GM21786 (cell line): Measurements from ENCODE around the gene PPP2R5C.
A peak's percentile ranks its signal among the peaks of the same experiment; 100 is the strongest.

Experiments used
- ATAC-seq: cut with Tn5 transposase; IDR thresholded peaks from one replicate; pipeline ENCODE4 v1.9.1; 2021; ENCODE audit not compliant: unreplicated experiment

The PPP2R5C gene

DNA sequence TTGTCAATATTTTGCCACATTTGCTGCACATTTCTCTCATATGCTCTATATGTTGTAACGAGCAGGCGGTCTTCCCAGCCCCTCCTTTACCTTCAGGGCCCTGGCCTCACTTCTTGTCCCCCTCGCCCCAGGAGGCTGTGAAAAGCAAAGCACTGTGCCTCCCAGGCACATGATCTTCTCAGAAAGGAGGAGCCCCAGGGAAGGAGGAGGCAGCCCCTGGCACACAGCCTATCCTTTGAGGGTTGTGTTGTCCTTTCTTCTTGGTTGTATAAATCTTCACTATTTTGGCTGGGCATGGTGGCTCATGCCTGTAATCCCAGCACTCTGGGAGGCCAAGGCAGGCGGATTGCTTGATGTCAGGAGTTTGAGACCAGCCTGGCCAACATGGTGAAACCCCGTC is 77.0 kb downstream of the PPP2R5C start:
- ATAC-seq = no peak

- ATAC-seq = peak; percentile 63
Measured at GRCh38 chr14:101839236-101839635, 77.7 kb downstream of the PPP2R5C start.

DNA sequence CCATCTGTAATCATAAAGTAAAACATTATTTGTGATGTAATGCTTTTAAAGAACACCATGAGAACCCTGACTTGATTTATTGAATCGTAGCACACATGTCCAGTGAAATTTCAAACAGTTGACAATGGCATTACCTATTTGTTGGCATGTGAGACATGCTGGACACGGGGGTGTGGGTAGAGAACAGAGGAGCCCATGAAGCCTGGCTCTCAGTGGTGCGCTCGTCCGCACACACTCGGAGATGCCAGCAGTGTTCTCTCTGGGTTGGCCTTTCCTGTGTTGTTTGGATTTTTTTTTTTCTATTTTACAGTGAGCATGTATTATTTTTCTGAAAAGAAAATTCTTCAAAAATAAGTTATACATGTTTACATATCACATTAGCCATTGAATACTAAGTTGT is 78.2 kb downstream of the PPP2R5C start:
- ATAC-seq = no peak

DNA sequence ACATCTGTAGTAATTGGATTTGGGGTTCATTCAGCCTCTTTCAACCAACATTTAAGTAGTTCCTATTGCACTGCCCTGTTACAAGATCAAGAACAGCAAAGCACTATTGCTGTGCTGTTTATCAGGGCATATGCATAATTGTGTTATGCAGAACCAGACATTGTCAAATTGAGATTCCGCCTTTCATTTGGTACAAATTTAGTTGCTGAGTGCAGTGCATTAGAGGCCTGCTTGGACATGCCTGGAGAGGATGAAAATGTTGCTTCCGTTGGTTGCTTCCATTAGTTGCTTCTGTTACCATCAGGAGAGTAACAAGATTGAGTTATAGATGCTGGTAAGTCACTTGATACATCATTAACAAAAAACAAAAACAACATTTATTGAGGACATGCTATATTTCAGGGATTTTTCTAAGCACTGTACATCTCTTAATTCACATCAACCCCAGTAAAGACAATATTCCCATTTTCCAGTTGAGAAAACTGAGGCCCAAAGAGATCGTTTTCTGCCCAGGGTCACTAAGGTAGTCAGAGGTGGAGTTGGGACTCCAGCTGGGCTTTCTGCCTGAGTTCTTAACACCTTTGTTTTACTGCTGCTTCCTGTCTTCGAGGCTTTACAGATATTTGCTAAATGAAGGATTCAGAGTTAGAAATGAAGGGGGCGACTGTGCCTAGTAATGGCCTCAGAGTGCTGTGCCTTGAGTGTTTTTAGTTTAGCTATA is 79.3 kb downstream of the PPP2R5C start:
- no peak for ATAC-seq

- ATAC-seq = no peak
Measured at GRCh38 chr14:101843038-101843437, 81.5 kb downstream of the PPP2R5C start.

- ATAC-seq = peak; percentile 67
Measured at GRCh38 chr14:101843665-101844064, 82.2 kb downstream of the PPP2R5C start.

DNA sequence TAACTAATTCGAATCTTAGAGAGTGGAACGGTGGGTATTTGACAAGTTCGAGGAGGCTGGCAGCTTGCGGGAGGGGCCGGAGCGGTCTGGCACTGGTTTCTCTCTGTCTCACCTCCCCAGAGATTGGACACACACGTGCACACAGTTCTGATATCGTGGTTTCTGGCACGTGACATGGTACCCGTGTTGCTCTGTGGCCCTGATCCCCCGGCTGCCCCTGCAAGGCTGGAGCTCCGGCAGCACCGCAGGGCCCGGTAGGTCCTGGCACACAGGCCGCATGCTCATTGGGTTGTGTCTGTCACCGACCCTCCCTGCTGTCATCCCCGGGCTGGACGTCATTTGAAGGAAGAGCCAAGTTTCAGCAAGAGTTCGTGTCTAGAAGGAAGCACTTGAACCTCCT is 82.7 kb downstream of the PPP2R5C start:
- no peak for ATAC-seq

- no peak for ATAC-seq
Measured at GRCh38 chr14:101844751-101845150, 83.2 kb downstream of the PPP2R5C start.

- ATAC-seq = no peak
Measured at GRCh38 chr14:101845496-101845895, 84.0 kb downstream of the PPP2R5C start.

DNA sequence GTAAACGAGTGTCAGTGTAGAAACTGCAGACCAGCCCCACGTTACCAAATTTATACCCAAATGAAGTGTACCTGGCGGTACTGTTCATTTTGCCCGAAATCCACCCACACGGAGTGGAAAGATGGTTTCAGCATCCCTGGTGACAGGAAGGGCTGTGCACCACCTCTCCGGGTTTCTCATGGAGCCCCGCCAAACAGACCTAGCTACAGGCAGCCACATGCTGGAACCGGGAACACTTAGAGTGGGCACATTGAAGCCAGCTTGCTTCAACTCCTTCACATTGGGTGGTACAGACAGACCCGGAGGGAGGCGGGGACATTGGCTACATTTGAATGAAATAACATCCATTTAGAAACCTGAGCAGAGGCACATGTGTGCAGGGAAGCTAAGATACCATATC is 84.4 kb downstream of the PPP2R5C start:
- ATAC-seq = no peak

- ATAC-seq = peak; percentile 88
Measured at GRCh38 chr14:101849125-101849524, 87.6 kb downstream of the PPP2R5C start.

GRCh38 chr14:101849640-101850039 is 88.1 kb downstream of the PPP2R5C start:
- ATAC-seq = no peak

DNA sequence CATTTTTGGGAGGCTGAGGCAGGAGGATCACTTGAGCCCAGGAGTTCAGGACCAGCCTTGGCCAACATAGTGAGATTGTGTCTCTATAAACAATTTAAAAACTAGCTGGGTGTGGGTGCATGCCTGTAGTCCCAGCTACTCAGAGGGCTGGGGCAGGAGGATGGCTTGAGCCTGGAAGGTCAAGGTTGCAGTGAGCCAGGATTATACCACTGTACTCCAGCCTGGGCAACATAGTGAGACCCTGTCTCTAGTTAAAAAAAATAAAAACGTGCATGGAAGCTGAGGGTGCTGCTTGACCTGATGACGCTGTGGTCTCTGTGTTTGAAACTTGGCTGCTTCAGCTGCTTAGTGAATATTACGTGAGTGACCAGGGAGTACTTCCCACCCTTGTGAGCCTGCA is 89.7 kb downstream of the PPP2R5C start:
- ATAC-seq = no peak

DNA sequence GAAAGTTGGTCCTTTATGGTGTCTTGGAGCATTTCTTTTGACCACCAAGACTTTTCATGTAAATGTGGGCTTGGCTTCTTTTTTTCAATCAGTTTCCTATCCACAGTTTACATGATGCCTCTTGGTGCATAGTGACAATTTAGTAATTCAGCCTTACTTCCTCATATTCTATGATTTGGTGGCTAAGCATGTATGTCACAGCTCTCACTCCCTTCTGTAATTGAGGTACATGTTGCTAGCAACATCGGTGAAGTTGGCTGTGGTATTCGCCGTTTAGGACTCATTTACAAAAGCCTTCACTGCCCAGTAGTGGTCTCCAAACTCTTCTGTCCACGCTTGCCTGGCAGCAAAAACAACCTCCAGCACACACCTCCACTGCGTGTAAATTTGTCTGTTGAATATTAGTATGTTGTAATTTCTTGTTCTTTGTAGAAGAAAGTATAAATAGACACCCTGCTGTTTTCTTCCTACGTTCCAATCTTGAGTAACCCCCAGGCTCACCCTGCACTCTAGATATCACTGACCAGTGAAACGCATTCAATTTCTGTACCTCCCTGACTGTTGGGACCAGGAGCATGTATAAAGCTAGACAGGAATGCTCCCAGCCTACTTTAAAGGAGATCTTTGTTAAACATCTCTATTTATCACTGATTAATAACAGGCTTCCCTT is 90.4 kb downstream of the PPP2R5C start:
- no peak for ATAC-seq

DNA sequence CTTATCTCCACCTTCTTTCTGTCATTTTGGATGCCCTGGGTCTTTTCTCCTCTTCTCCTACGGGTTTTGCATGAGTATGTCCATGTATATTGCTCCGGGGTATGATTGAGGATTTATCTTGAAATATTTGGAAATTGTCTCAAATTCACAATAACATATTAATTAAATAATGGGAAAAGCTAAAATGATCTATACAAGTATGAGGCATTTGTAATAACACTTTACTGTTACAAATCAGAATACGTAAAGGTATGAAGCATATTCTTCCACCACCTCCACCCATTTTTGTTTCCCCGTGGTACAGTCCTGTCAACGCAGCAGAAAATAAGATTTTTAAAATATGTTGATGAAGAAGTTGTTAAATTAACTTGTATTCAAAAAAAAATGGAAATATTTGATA is 91.3 kb downstream of the PPP2R5C start:
- no peak for ATAC-seq

- ATAC-seq = no peak
Measured at GRCh38 chr14:101853455-101854018, 92.0 kb downstream of the PPP2R5C start.

- ATAC-seq = no peak
Measured at GRCh38 chr14:101854366-101854765, 92.9 kb downstream of the PPP2R5C start.

DNA sequence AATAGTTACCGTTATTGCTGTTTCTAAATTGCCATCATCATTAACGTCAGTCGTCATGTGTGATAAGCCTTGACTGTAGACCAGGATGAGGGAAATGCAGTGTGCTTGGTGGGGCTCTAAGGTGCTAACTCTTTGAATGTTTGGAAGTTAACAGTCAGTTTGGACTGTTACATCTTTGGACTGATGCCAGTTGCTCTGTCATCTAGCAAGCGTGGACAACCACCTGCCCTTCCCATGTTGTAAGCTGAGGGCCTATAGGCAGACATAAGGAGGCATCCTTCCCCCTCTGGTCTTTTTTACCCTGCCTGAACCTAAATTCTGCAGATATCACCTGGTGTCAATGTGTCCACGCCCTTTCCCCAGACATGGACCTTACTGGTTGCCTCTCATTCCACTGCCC is 94.4 kb downstream of the PPP2R5C start:
- no peak for ATAC-seq

DNA sequence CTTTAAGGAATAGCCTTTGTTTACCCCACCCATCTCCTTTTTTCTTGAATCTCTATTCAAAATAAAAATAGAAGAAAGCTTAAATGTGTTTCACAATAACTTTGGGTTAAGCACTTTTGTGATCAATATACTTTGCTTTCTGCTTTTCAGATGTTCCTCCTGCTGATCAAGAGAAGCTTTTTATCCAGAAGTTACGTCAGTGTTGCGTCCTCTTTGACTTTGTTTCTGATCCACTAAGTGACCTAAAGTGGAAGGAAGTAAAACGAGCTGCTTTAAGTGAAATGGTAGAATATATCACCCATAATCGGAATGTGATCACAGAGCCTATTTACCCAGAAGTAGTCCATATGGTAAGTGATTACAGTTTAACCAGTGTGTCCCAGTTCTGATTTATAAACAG is 95.0 kb downstream of the PPP2R5C start:
- ATAC-seq = no peak

- ATAC-seq = no peak
Measured at GRCh38 chr14:101857226-101857625, 95.7 kb downstream of the PPP2R5C start.

DNA sequence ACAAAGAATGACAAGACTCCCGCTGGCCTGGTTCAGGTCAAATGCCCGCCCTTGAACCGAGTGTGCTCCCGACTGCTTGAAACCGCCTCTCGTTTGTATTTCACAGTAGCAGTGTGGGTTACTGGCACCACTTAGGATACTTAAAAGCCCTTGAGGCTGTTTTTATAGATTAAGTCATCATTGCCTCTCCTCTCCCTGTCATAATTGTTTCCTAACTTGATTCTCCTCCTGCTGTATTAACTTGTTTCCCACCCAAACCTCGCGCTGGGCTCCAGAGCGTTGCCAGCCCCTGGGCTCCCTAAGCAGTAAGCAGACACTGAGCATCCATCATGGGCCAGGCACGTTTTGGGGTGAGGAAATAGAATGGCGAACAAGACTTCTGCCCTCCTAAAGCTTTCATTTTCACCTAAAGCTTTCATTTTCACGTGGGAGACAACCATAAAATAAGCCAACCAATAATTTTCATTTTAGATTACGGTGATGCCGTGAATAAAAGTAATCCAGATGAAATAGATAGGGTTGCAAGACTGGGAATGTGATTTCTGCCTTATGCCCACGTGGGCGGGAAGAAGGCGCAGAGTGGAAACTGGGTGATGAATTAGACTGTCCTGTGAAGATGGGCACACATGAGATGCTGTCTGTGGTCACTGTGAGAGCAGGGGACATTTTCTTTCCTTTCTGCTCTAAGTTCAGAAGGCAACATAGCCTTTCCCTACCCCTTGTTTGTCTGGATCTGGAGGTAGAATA is 97.5 kb downstream of the PPP2R5C start:
- no peak for ATAC-seq

GRCh38 chr14:101859538-101859902 is 98.0 kb downstream of the PPP2R5C start:
- ATAC-seq = no peak
